ENCODE data around the gene KCNK16. TPM values are rescaled to one million over a fixed set of nuclear protein-coding genes. Genes with fewer than 3 reads are reported as not detected.

Gene KCNK16
- total and polyA plus RNA-seq, 2 of the 4 experiments (the other 2 are of a cell fraction) = not detected

DNA sequence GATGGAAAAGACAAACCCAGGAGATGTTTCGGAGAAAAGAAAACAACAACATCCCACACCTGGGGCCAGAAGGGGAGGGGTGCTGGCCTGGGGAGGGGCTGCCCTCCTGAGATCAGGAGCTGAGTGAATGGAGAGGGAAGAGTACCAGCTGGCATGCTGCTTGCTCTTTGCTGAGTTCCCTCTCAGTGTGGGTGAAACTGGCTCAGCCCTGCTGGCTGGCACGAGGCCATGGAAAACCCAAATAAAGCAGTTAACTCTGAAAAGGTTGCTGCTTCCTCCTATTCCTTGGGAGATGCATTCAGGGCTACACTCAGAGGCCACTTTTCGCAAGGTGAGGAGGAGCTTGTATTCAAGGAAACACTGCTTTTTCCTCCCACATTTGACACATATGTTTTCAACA is 8.0 kb upstream of the KCNK16 start:
- ChIA-PET CTCF (no interaction called here), POLR2A (ENCODE audit: unreplicated experiment) (no interaction called here)
- Histone ChIP-seq H2BK20ac (ENCODE audit: low read depth, low read length) (no peak overlapping the region), H2BK5ac (ENCODE audit: low read depth, low read length, poor library complexity, severe bottlenecking) (no peak overlapping the region), H4K20me1 (ENCODE audit: insufficient read depth, low read length) (no peaks in the 10 kb centered on the region), H3K27me3 (ENCODE audit: control insufficient read depth, insufficient read depth, low read length) (no peaks in the 10 kb centered on the region; the same call in 1 of the 2 replicates), H3K18ac (ENCODE audit: low read depth, low read length) (no peak overlapping the region), H3K4me1 (ENCODE audit: control insufficient read depth, insufficient read depth, low read length) (no peaks in the 10 kb centered on the region), H3K9me3 (ENCODE audit: control insufficient read depth, insufficient read depth, low read length) (no peaks in the 10 kb centered on the region), H4K8ac (ENCODE audit: low read depth in 2 of 2, low read length in 2 of 2) (no peak overlapping the region), H4K5ac (ENCODE audit: low read depth, low read length) (no peak overlapping the region), H3K23ac (ENCODE audit: low read depth, low read length) (no peak overlapping the region), H3K4ac (ENCODE audit: low read depth, low read length) (no peak overlapping the region), H2AK5ac (ENCODE audit: low read depth, low read length) (no peak overlapping the region), H3K9me1 (ENCODE audit: insufficient read depth, low read length) (no peaks in the 10 kb centered on the region), H3K4me3 (ENCODE audit: insufficient read depth, low read depth, low read length) (no peak overlapping the region), H3K36me3 (ENCODE audit: control insufficient read depth, insufficient read depth, low read length) (no peaks in the 10 kb centered on the region), H3K14ac (replicated peaks; ENCODE audit: low read depth, low read length) (no peak overlapping the region), H3K27ac (ENCODE audit: insufficient read depth, low read length) (no peak overlapping the region), H2BK120ac (ENCODE audit: low read depth, low read length) (no peak overlapping the region), H2AK9ac (replicated peaks; ENCODE audit: low read depth, low read length, poor library complexity) (no peak overlapping the region), H2AFZ (replicated peaks; ENCODE audit: low read length, poor library complexity) (no peak overlapping the region), H2BK15ac (ENCODE audit: low read depth, low read length) (no peak overlapping the region), H3K4me2 (ENCODE audit: low read depth, low read length) (no peak overlapping the region), H3K9ac (ENCODE audit: low read depth, low read length) (no peak overlapping the region), H4K91ac (ENCODE audit: insufficient read depth, low read depth, low read length) (no peak overlapping the region), H3K79me1 (ENCODE audit: low read depth in 1 of 2, low read length in 2 of 2) (no peaks in the 10 kb centered on the region), H3K56ac (ENCODE audit: extremely low read depth, insufficient read depth, low read length) (no peak overlapping the region)
- DNase-seq = no peak
- no peak for TF ChIP-seq CEBPB (IDR thresholded peaks at IDR 0.05; ENCODE audit: low read depth, low read length)
- ATAC-seq (ENCODE audit: low read depth) = no peak
- intact Hi-C loops (cut with micrococcal nuclease) = no loop called here
- dilution Hi-C loops (cut with HindIII; ENCODE audit: low sequenced_read_pairs, unreplicated experiment) = no loop called here
- no TSS peak for BruUV-seq (replicated peaks)
- WGBS, 2 experiments (ENCODE audit: extremely low coverage in 2 of 2, insufficient read length in 1 of 2) = no CpG with 5 or more reads among the region's 3 CpGs
- in situ Hi-C loops (cut with MboI; ENCODE audit: low sequenced_read_pairs) = no loop called here

Measured in IMR-90 (cell line).